ENCODE results near the gene FMNL2.
A peak's percentile ranks its signal among the peaks of the same experiment; 100 is the strongest.

The FMNL2 gene

DNA sequence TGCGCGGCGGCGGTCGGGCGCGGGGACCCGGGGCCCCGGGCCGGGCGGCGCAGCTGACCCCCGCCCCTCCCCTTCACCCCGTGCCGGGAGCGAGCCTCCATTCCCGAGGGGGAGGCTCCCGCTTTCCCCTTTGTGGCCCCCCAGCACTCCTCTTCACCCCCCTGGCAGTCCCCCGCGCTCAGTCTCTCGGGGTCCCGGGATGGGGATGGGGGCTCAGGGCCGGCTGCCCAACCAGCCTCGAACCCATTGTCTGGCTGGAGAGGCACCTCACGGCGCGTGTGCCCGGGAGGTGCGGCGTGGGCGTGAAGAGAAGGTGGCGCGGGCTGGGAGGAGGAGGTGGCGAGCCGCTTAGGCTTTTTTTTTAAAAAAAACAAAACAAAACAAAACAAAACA, 748 bp downstream of the FMNL2 start:
- TF ChIP-seq, protein P1, sequence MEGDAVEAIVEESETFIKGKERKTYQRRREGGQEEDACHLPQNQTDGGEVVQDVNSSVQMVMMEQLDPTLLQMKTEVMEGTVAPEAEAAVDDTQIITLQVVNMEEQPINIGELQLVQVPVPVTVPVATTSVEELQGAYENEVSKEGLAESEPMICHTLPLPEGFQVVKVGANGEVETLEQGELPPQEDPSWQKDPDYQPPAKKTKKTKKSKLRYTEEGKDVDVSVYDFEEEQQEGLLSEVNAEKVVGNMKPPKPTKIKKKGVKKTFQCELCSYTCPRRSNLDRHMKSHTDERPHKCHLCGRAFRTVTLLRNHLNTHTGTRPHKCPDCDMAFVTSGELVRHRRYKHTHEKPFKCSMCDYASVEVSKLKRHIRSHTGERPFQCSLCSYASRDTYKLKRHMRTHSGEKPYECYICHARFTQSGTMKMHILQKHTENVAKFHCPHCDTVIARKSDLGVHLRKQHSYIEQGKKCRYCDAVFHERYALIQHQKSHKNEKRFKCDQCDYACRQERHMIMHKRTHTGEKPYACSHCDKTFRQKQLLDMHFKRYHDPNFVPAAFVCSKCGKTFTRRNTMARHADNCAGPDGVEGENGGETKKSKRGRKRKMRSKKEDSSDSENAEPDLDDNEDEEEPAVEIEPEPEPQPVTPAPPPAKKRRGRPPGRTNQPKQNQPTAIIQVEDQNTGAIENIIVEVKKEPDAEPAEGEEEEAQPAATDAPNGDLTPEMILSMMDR (IDR thresholded peaks at IDR 0.05; ENCODE audit: low read depth, low read length, missing control alignments) = no peak
- no peaks in the 10 kb centered on the region for H3K27me3 ChIP-seq (replicated peaks)
- no peak overlapping the region for H3K27ac ChIP-seq
- H3K36me3 ChIP-seq (replicated peaks) = no peaks in the 10 kb centered on the region
- DNase-seq = no peak
- H3K4me3 ChIP-seq (ENCODE audit: low read depth, low read length) = peak overlapping the region; percentile 68
- in situ Hi-C loops (cut with HindIII; ENCODE audit: low pct_ligation_motif_present, low sequenced_read_pairs) = no loop called here

DNA sequence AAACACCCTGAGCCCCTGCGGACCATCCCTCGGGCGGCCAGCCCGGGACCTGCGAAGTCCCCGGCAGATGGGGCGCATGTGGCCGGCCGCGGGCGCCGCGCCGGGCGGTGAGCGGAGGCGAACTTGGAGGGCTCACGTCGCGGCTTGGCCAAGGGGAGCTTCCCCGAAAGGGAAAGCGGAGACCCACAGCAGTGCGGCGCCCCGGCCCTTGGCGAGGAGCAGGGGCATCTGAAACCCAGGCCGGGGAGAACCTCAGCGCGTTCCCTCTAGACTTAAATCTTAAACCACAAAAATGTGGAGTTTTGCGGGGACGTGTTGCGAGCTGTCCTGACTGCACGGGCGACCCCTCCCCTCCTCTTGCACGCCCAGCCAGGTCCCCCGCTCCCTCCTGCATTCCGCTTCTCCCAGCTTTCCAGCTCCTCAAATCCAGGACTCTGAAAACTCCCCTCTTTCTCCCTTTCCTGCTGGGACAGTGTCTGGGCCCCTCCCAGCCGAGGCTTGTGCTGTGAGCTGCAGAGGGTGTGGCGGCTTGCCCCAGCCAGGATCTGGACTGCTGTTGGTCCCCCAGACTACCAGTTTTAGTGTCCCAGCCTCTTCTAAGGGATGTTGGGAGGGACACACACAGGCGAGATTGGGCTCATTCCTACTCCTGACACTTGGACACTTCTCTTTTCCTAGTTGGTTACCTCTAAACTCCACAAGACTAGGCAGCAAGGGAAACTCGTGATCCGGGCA, 1.3 kb downstream of the FMNL2 start:
- in situ Hi-C loops (cut with HindIII; ENCODE audit: low pct_ligation_motif_present, low sequenced_read_pairs) = no loop called here
- Histone ChIP-seq H3K27ac (no peak overlapping the region), H3K27me3 (replicated peaks) (no peaks in the 10 kb centered on the region), H3K4me3 (ENCODE audit: low read depth, low read length) (peak overlapping the region; percentile 68), H3K36me3 (replicated peaks) (no peaks in the 10 kb centered on the region)
- TF ChIP-seq, protein P1 (IDR thresholded peaks at IDR 0.05; ENCODE audit: low read depth, low read length, missing control alignments) = no peak
- peak; percentile 34 for DNase-seq

DNA sequence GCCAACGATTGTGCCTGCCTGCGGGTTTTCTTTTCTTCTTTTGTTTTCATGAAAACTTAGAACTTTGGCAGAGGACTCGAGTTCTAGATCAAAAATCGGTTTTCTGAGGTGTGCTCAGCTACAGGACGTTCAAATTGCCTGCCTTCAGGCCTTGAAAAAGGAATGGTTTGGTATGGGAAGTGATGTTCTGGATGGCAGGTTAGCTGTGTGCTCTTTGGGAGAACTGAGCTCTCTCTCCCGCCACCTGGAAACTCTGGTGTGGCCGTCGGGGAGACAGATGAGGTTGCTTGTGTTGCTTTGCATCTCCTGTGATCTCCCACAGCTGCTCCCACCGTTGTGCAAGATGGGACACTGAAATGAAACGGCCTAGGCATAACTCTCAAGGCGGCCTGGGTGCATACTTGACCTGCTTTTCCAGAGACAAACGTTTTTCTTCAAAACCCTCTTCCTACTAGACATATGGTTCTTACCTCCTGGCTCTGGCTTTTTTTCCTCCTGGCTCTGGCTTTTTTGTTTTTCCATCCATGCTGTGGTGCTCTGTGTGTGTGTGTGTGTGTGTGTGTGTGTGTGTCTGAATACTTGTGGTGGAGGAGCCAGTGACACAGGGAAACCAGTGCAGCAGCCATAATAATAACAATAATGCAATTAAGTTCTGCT, 2.0 kb downstream of the FMNL2 start:
- H3K36me3 ChIP-seq (replicated peaks) = no peaks in the 10 kb centered on the region
- H3K27ac ChIP-seq = no peak overlapping the region
- H3K27me3 ChIP-seq (replicated peaks) = no peaks in the 10 kb centered on the region
- peak; percentile 48 for DNase-seq
- in situ Hi-C loops (cut with HindIII; ENCODE audit: low pct_ligation_motif_present, low sequenced_read_pairs) = no loop called here
- peak overlapping the region; percentile 68 for H3K4me3 ChIP-seq (ENCODE audit: low read depth, low read length)
- TF ChIP-seq, protein P1 (IDR thresholded peaks at IDR 0.05; ENCODE audit: low read depth, low read length, missing control alignments) = no peak

DNA sequence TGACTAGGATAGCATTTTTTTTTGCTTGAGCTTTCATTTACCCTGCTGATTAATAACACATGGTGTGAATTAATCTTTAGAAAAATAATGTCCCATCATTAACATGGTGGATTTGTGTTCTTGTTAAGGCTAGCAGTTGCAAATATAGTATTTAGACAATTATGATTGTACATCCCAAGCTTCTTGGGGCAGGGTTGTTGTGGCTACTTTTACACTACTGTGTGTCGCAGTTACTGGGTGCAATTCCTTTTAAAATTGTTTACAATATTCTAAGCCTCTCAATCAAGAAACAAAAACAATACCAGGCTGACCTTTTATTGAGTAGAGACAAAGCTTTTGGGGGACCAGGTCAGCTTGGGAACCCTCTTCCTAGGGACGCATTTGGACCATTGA, 2.5 kb downstream of the FMNL2 start:
- Histone ChIP-seq H3K27ac (no peak overlapping the region), H3K27me3 (replicated peaks) (no peaks in the 10 kb centered on the region), H3K36me3 (replicated peaks) (no peaks in the 10 kb centered on the region), H3K4me3 (ENCODE audit: low read depth, low read length) (no peak overlapping the region)
- in situ Hi-C loops (cut with HindIII; ENCODE audit: low pct_ligation_motif_present, low sequenced_read_pairs) = no loop called here
- TF ChIP-seq, protein P1 (IDR thresholded peaks at IDR 0.05; ENCODE audit: low read depth, low read length, missing control alignments) = no peak
- no peak for DNase-seq

DNA sequence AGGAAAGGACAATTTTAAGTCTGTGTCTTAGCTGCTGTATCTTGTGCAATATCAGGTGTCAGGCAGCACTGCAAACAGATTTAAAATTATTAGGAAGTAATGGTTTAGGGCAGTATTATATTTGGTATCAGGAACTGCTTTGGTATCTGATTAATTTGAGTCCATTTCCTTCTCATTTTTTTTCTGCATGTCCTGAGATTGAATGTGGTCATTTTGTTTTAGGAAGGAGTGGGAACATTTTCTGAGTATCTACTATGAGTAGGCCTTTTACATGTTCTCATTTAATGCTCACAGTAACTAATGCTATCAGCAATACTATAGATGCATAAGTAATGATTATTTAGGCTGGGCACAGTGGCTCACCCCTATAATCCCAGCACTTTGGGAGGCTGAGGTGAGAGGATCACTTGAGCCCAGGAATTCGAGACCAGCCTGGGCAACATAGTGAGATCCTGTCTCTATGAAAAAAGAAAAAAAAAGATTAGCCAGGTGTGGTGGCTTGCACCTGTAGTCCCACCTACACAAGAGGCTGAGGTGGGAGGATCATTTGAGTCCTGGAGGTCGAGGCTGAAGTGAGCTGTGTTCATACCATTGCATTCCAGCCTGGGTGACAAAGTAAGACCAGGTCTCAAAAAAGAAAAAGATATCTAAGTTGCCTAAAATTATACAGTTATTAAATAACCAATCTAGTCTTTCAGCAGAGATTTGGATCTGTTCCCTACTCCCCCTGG, 4.7 kb downstream of the FMNL2 start:
- no peaks in the 10 kb centered on the region for H3K27me3 ChIP-seq (replicated peaks)
- no peak for DNase-seq
- no peak overlapping the region for H3K27ac ChIP-seq
- TF ChIP-seq, protein P1 (IDR thresholded peaks at IDR 0.05; ENCODE audit: low read depth, low read length, missing control alignments) = no peak
- H3K4me3 ChIP-seq (ENCODE audit: low read depth, low read length) = no peak overlapping the region
- H3K36me3 ChIP-seq (replicated peaks) = peaks cover 4% of the 10 kb centered on the region
- in situ Hi-C loops (cut with HindIII; ENCODE audit: low pct_ligation_motif_present, low sequenced_read_pairs) = no loop called here

Measured in brain microvascular endothelial cell (primary cell).